GM23248 (cell line): ENCODE measurements around the gene PROM2. TPM values are rescaled to one million over a fixed set of nuclear protein-coding genes. Genes with fewer than 3 reads are reported as not detected.

Source experiments
- DNase-seq: peaks from one replicate; pipeline ENCODE4 v3.0.0-alpha.2; 2015
- H2AFZ ChIP-seq: fragments of 200-600 bp; sonication (generic); 2 replicates; pipeline ENCODE4 v1.6.1; 2016; ENCODE audit warnings: antibody characterized with exemption
- H3F3A ChIP-seq: fragments of 200-600 bp; sonication (generic); 2 replicates; pipeline ENCODE4 v1.6.1; 2016; ENCODE audit warnings: mild to moderate bottlenecking, antibody characterized with exemption, mixed run types; ENCODE audit not compliant: insufficient read depth
- H3K27ac ChIP-seq: fragments of 200-600 bp; sonication (generic); 2 replicates; pipeline ENCODE4 v1.5.1; 2016; ENCODE audit warnings: mild to moderate bottlenecking
- H3K27me3 ChIP-seq: fragments of 200-600 bp; sonication (generic); replicated peaks from 2 replicates; pipeline ENCODE4 v1.6.1; 2016; ENCODE audit warnings: mild to moderate bottlenecking; ENCODE audit not compliant: insufficient read depth
- H3K36me3 ChIP-seq: fragments of 200-600 bp; sonication (generic); 2 replicates; pipeline ENCODE4 v1.6.1; 2016; ENCODE audit warnings: low read depth, mild to moderate bottlenecking
- H3K4me1 ChIP-seq: fragments of 200-600 bp; sonication (generic); 2 replicates; pipeline ENCODE4 v1.6.1; 2016; ENCODE audit warnings: mild to moderate bottlenecking; ENCODE audit not compliant: insufficient read depth
- H3K4me2 ChIP-seq: fragments of 200-600 bp; sonication (generic); one replicate; pipeline ENCODE4 v1.6.1; 2016; ENCODE audit warnings: mild to moderate bottlenecking; ENCODE audit not compliant: unreplicated experiment
- H3K4me3 ChIP-seq: fragments of 200-600 bp; sonication (generic); 2 replicates; pipeline ENCODE4 v1.5.1; 2016; ENCODE audit warnings: mild to moderate bottlenecking
- H3K79me2 ChIP-seq: fragments of 200-600 bp; sonication (generic); 2 replicates; pipeline ENCODE4 v1.6.1; 2016; ENCODE audit warnings: mild to moderate bottlenecking; ENCODE audit not compliant: insufficient read depth
- H3K9ac ChIP-seq: fragments of 200-600 bp; sonication (generic); 2 replicates; pipeline ENCODE4 v1.6.1; 2016; ENCODE audit warnings: mild to moderate bottlenecking
- H3K9me2 ChIP-seq: fragments of 200-600 bp; sonication (generic); 2 replicates; pipeline ENCODE4 v1.6.1; 2016; ENCODE audit warnings: mixed run types, mild to moderate bottlenecking, moderate library complexity; ENCODE audit not compliant: insufficient read depth
- H3K9me3 ChIP-seq: fragments of 200-600 bp; sonication (generic); one replicate; pipeline ENCODE4 v1.6.1; 2017; ENCODE audit warnings: low read depth
- H4K20me1 ChIP-seq: fragments of 200-600 bp; sonication (generic); 2 replicates; pipeline ENCODE4 v1.6.0; 2016; ENCODE audit not compliant: insufficient read depth
- EZH2 ChIP-seq: fragments of 200-600 bp; sonication (generic); IDR thresholded peaks from 2 replicates; pipeline ENCODE4 v1.6.1; 2018; ENCODE audit warnings: antibody characterized with exemption, mild to moderate bottlenecking; ENCODE audit not compliant: insufficient read depth, poor library complexity, severe bottlenecking
- EZH2phosphoT487 ChIP-seq: fragments of 200-600 bp; sonication (generic); IDR thresholded peaks from 2 replicates; pipeline ENCODE4 v1.6.1; 2018; ENCODE audit warnings: antibody characterized with exemption, moderate library complexity, mild to moderate bottlenecking, low read depth; ENCODE audit not compliant: insufficient read depth
- WGBS, 2 experiments: methylation state at CpG; one replicate each; pipeline ENCODE4 v1.1.6; 2015 to 2017; ENCODE audit warnings: low lambda C conversion rate in 2 of 2, low coverage in 1 of 2; ENCODE audit errors: missing lambda C conversion rate in 2 of 2; 5-methylcytosine and 5-hydroxymethylcytosine counted together
- in situ Hi-C: fragments of 300-500 bp; cut with MboI; formaldehyde crosslinking; loops from 2 replicates; pipeline ENCODE4 v1.15.0; 2020
- polyA plus RNA-seq: library from polyadenylated mRNA; unstranded; fragments of >200 nt; fragmentation: Nextera tagmentation; extraction: Ambion mirVana; gene quantifications from 2 replicates; pipeline ENCODE4 v1.2.1, GENCODE V29; 2016
- total RNA-seq: library from RNA; depleted of rRNA; stranded (reverse); fragments of >200 nt; shearing (Covaris generic); gene quantifications from 2 replicates; pipeline ENCODE4 v1.2.3, GENCODE V29; 2014

PROM2 gene
- total and polyA plus RNA-seq, 2 experiments from 2014 or later = 0.22 to 0.25 TPM

DNA sequence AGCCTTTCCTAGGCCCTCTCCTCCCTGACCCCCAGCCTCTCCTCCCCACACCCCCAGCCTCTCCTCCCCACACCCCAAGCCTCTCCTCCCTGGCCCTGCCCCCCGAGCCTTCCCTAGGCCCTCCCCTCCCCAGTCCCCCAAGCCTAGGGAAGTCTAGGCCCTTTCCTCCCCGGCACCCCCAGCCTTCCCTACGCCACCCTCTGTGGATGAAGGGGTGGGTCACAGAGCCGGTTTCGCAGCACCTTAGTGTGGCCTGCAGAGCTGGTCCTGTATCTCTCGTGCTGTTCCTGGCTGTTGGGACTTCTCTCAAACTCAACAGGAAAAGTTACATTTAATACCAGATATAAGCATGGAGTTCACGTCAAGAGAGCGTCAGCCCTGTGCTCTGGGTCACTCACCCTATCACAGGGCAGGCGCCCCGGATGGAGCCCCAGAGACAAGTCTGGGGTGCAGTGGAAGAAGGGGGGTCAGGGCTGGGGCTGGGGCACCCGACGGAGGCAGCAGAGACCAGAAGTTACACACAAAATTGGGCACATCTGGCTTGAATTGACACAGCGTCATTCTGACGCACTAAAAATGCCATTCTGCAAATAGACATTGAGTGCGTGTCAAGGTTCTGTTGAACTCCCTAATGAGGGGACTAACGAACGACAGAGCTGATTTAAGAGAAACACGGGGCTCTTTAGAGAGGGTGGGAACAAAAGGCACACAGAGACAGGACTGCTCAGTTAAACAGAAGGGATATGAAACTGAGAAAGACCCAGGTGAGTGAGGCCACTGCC lies 46.9 kb downstream of the PROM2 start:
- H3K9me2 ChIP-seq = no peaks in the 10 kb centered on the region
- H3K36me3 ChIP-seq = no peaks in the 10 kb centered on the region
- WGBS, 2 experiments = 52% methylated on average over 17 to 18 of the region's 18 CpGs
- peak overlapping the region; percentile 56 for H3K9ac ChIP-seq
- in situ Hi-C loops = no loop called here
- H3K79me2 ChIP-seq = no peaks in the 10 kb centered on the region
- H4K20me1 ChIP-seq = no peaks in the 10 kb centered on the region
- DNase-seq = peak; percentile 77
- TF ChIP-seq EZH2phosphoT487 = no peak
- H3K4me2 ChIP-seq = no peak overlapping the region
- H3K27ac ChIP-seq = peak overlapping the region; percentile 38
- peaks cover 3% of the 10 kb centered on the region; the same call in 1 of the 2 replicates for H3F3A ChIP-seq
- H3K27me3 ChIP-seq = no peaks in the 10 kb centered on the region
- H2AFZ ChIP-seq = no peak overlapping the region
- no peak overlapping the region for H3K4me3 ChIP-seq
- no peaks in the 10 kb centered on the region for H3K9me3 ChIP-seq
- H3K4me1 ChIP-seq = peaks cover 12% of the 10 kb centered on the region

DNA sequence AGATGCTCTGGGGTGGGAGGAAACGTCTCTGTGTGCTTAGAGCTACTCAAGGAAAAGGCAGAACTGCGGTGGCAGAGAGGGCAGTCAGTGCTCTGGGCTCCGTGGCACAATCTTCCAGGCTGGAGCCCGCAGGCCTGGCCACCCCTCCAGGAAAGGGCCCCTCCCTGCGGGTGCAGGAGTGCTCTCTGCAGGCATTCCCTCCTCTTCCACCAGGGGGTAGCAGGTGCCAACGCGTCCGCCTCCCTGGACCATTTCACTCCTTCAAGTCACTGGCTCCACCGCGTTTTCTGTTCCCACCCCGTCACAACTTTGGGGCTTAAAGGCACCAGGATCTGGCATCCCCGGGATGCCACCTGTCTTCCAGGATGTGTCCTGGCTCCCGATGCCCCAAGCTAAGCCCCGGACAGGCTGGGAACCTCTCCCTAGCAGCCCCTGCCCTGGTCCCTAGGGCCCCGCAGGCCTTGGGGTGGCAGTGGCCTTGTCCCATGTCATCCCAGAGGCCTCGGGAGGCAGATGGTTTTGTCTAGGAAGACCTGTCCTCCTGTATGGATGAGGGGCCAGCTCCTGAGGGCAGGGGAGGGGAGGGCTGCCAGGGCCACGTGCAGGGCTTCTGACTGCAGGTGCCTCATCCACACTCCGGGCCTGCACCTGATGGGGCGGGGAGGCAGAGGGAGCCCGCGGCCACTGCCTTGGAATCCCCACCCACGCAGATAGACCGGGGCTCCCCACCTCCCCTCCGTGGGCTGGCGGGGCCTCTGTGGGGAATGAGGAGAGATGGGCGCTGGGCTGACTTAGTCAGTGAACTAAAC lies 49.3 kb downstream of the PROM2 start:
- no peak overlapping the region for H3K9ac ChIP-seq
- no peaks in the 10 kb centered on the region for H3F3A ChIP-seq
- no peak overlapping the region for H3K27ac ChIP-seq
- H3K4me2 ChIP-seq = no peak overlapping the region
- no peaks in the 10 kb centered on the region for H4K20me1 ChIP-seq
- no peaks in the 10 kb centered on the region for H3K27me3 ChIP-seq
- in situ Hi-C loops = no loop called here
- H2AFZ ChIP-seq = no peak overlapping the region
- peak; percentile 63 for DNase-seq
- no peaks in the 10 kb centered on the region for H3K79me2 ChIP-seq
- H3K4me1 ChIP-seq = no peaks in the 10 kb centered on the region
- H3K36me3 ChIP-seq = no peaks in the 10 kb centered on the region
- H3K9me3 ChIP-seq = no peaks in the 10 kb centered on the region
- 69 to 70% methylated on average over 22 to 23 of the region's 26 CpGs for WGBS, 2 experiments
- TF ChIP-seq EZH2 (no peak), EZH2phosphoT487 (no peak)
- no peaks in the 10 kb centered on the region for H3K9me2 ChIP-seq
- no peak overlapping the region for H3K4me3 ChIP-seq

DNA sequence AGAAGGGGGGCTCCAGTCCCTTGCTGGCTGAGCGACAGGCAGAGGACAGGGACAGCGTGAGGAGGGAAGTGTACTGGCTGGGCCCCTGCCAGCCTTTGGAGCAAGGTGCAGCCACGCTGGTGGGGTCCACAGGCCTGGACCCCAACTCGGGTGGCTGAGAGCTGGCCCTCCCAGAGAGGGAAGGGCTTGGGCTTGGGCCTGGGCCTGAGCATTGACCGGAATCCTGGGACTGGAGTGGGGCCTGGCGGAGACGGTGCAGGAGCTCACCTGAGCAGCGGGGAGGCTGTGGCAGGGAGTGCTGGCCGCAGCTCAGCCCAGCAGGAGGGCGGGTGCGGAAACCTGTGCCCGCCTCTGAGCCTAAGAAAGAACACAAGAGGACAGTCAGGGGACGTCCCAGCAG lies 50.8 kb downstream of the PROM2 start:
- TF ChIP-seq EZH2 (no peak), EZH2phosphoT487 (no peak)
- no peaks in the 10 kb centered on the region for H3F3A ChIP-seq
- no peaks in the 10 kb centered on the region for H3K9me2 ChIP-seq
- H3K36me3 ChIP-seq = no peaks in the 10 kb centered on the region
- H3K4me1 ChIP-seq = no peaks in the 10 kb centered on the region
- no peak overlapping the region for H3K27ac ChIP-seq
- H4K20me1 ChIP-seq = no peaks in the 10 kb centered on the region
- WGBS, 2 experiments = 87 to 93% methylated on average over 12 to 13 of the region's 13 CpGs
- H3K4me3 ChIP-seq = no peak overlapping the region
- H3K9me3 ChIP-seq = no peaks in the 10 kb centered on the region
- no peak overlapping the region for H3K4me2 ChIP-seq
- H3K79me2 ChIP-seq = no peaks in the 10 kb centered on the region
- no peak for DNase-seq
- H2AFZ ChIP-seq = no peak overlapping the region
- no peaks in the 10 kb centered on the region for H3K27me3 ChIP-seq
- H3K9ac ChIP-seq = no peak overlapping the region
- in situ Hi-C loops = no loop called here

DNA sequence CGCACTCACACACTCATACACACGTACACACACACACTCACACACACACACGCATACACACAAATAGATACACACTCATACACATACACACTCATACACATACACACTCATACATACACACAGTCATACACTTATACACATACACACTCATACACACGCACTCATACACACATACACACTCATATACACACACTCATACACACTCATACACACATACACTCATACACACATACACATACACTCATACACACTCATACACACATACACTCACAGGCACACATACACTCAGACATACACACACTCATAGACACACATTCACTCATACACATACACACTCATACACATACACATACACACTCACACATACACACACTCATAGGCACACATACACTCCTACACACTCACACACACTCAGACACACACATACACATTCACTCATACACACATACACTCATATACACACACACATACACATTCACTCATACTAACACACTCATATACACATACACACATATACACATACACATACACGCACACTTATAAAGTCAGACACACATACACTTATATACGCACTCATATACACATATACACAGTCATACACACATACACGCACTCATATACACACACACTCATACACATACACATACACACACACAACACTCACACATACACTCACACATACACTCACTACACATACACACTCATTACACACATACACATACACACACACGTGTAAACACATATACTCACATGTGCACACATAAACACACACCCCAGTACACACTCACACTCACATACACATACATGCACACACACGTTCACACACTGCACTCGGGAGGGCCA lies 51.6 kb downstream of the PROM2 start:
- no peak overlapping the region for H3K27ac ChIP-seq
- H3K4me3 ChIP-seq = no peak overlapping the region
- H2AFZ ChIP-seq = no peak overlapping the region
- H3K4me2 ChIP-seq = no peak overlapping the region
- no peaks in the 10 kb centered on the region for H3K27me3 ChIP-seq
- no peaks in the 10 kb centered on the region for H3K36me3 ChIP-seq
- DNase-seq = no peak
- H3K79me2 ChIP-seq = no peaks in the 10 kb centered on the region
- H3F3A ChIP-seq = no peaks in the 10 kb centered on the region
- in situ Hi-C loops = no loop called here
- H3K9me2 ChIP-seq = no peaks in the 10 kb centered on the region
- WGBS, 2 experiments = 85 to 86% methylated on average over 10 of the region's 10 CpGs
- no peaks in the 10 kb centered on the region for H3K9me3 ChIP-seq
- no peak overlapping the region for H3K9ac ChIP-seq
- no peaks in the 10 kb centered on the region for H3K4me1 ChIP-seq
- H4K20me1 ChIP-seq = no peaks in the 10 kb centered on the region
- no peak for TF ChIP-seq EZH2phosphoT487
- TF ChIP-seq EZH2 = no peak
